WI38 (cell line): ENCODE results near the gene USHBP1.

Experiments
- H3K4me3 ChIP-seq: 2 replicates; pipeline ENCODE4 v1.5.1; 2011; ENCODE audit warnings: low read depth, mild to moderate bottlenecking, control low read depth, low read length
- CTCF ChIP-seq: IDR thresholded peaks from 2 replicates; pipeline ENCODE4 v1.5.1; 2012; ENCODE audit warnings: low read depth, mild to moderate bottlenecking, control low read depth, low read length

The USHBP1 gene

GRCh38 chr19:17200408-17201079 lies 64.0 kb downstream of the USHBP1 start:
- H3K4me3 ChIP-seq, result no peak overlapping the region
- no peak for TF ChIP-seq CTCF
